ENCODE results near the gene SLBP.

SLBP gene

GRCh38 chr4:1727117-1728031, 15.3 kb upstream of the SLBP start:
- peak; percentile 54 for DNase-seq (ENCODE audit: low read depth)
- no peak overlapping the region for H3K4me3 ChIP-seq (ENCODE audit: low read length)
- no peak for TF ChIP-seq CTCF (conservative IDR thresholded peaks at IDR 0.05; ENCODE audit: low read length)

GRCh38 chr4:1726146-1726934, 14.2 kb upstream of the SLBP start:
- H3K4me3 ChIP-seq (ENCODE audit: low read length) = no peak overlapping the region
- peak; percentile 96 for TF ChIP-seq CTCF (conservative IDR thresholded peaks at IDR 0.05; ENCODE audit: low read length)
- peak; percentile 76 for DNase-seq (ENCODE audit: low read depth)

- no peak overlapping the region for H3K4me3 ChIP-seq (ENCODE audit: low read length)
- no peak for DNase-seq (ENCODE audit: low read depth)
- no peak for TF ChIP-seq CTCF (conservative IDR thresholded peaks at IDR 0.05; ENCODE audit: low read length)
Observed at GRCh38 chr4:1725521-1725920, 13.4 kb upstream of the SLBP start.

GRCh38 chr4:1723131-1723801, 11.1 kb upstream of the SLBP start:
- no peak for DNase-seq (ENCODE audit: low read depth)
- H3K4me3 ChIP-seq (ENCODE audit: low read length) = no peak overlapping the region
- TF ChIP-seq CTCF (conservative IDR thresholded peaks at IDR 0.05; ENCODE audit: low read length) = no peak

GRCh38 chr4:1722551-1723118, 10.5 kb upstream of the SLBP start:
- TF ChIP-seq CTCF (conservative IDR thresholded peaks at IDR 0.05; ENCODE audit: low read length) = no peak
- peak overlapping the region; percentile 55 for H3K4me3 ChIP-seq (ENCODE audit: low read length)
- DNase-seq (ENCODE audit: low read depth) = no peak

GRCh38 chr4:1721666-1722550, 9.8 kb upstream of the SLBP start:
- DNase-seq (ENCODE audit: low read depth) = no peak
- no peak for TF ChIP-seq CTCF (conservative IDR thresholded peaks at IDR 0.05; ENCODE audit: low read length)
- H3K4me3 ChIP-seq (ENCODE audit: low read length) = peak overlapping the region; percentile 55
